Panc1 (cell line): ENCODE measurements around the gene ANKLE2. TPM values are rescaled to one million over a fixed set of nuclear protein-coding genes. Genes with fewer than 3 reads are reported as not detected.

ENCODE experiments used
- ATAC-seq: fragments of 200-7000 bp; cut with Tn5 transposase; 2 replicates; pipeline ENCODE4 v1.9.1; 2020; ENCODE audit warnings: mild to moderate bottlenecking, moderate library complexity
- BruUV-seq: library from RNA; stranded (reverse); fragments of 400-500 nt; replicated peaks from 2 replicates; lab custom pipeline; 2021; lab: Mats Ljungman, UMichigan
- CTCF ChIA-PET: fragments of 300-600 bp; sonication (Branson Sonifier 250); formaldehyde crosslinking; loops from one replicate; lab custom pipeline; 2022; ENCODE audit warnings: antibody characterized with exemption; lab: Charles Lee
- POLR2A ChIA-PET: fragments of 300-600 bp; sonication (Branson Sonifier 250); formaldehyde crosslinking; loops from one replicate; lab custom pipeline; 2022; ENCODE audit warnings: antibody characterized with exemption; lab: Charles Lee
- DNase-seq: peaks from one replicate; pipeline ENCODE4 v3.0.0-alpha.2; 2010; ENCODE audit warnings: low read depth, low spot score
- H3K27ac ChIP-seq: 2 replicates; pipeline ENCODE4 v1.5.1; 2011; ENCODE audit warnings: mild to moderate bottlenecking, low read length, inconsistent platforms
- H3K27me3 ChIP-seq: fragments of 200-500 bp; sonication (Bioruptor generic); 2 replicates; pipeline ENCODE4 v1.6.0; 2014; ENCODE audit warnings: low read length, inconsistent platforms; ENCODE audit not compliant: control insufficient read depth, insufficient read depth
- H3K36me3 ChIP-seq: fragments of 200-500 bp; sonication (Bioruptor generic); 2 replicates; pipeline ENCODE4 v1.5.1; 2014; ENCODE audit warnings: inconsistent platforms, mild to moderate bottlenecking, low read length, moderate library complexity; ENCODE audit not compliant: control insufficient read depth, insufficient read depth
- H3K4me1 ChIP-seq: 2 replicates; pipeline ENCODE4 v1.5.1; 2011; ENCODE audit warnings: inconsistent platforms, mild to moderate bottlenecking, low read length, moderate library complexity; ENCODE audit not compliant: control insufficient read depth, insufficient read depth
- H3K4me3 ChIP-seq, 2 experiments: 2 replicates each; pipeline ENCODE4 v1.5.1; 2011 to 2012; ENCODE audit warnings: low read depth in 2 of 2, low read length in 2 of 2, mild to moderate bottlenecking in 2 of 2, inconsistent platforms in 1 of 2, moderate library complexity in 1 of 2
- H3K9me3 ChIP-seq: fragments of 200-500 bp; sonication (Bioruptor generic); 2 replicates; pipeline ENCODE4 v1.5.1; 2014; ENCODE audit warnings: low read depth, mild to moderate bottlenecking, inconsistent platforms, low read length, moderate library complexity; ENCODE audit not compliant: control insufficient read depth, insufficient read depth
- POLR2AphosphoS5 ChIP-seq: IDR thresholded peaks from 2 replicates; pipeline ENCODE4 v1.6.1; 2012; ENCODE audit warnings: mild to moderate bottlenecking, low read depth, low read length, moderate library complexity
- SIN3A ChIP-seq: IDR thresholded peaks from 2 replicates; pipeline ENCODE4 v1.6.1; 2012; ENCODE audit warnings: low read depth, mild to moderate bottlenecking, low read length, moderate library complexity, borderline replicate concordance; ENCODE audit not compliant: insufficient read depth
- TCF7L2 ChIP-seq: IDR thresholded peaks from 2 replicates; pipeline ENCODE4 v1.6.1; 2011; ENCODE audit warnings: mild to moderate bottlenecking, low read depth, low read length, inconsistent platforms
- in situ Hi-C: cut with HindIII; loops from 2 replicates; pipeline ENCODE4 v1.10.0; 2016; ENCODE audit warnings: low sequenced_read_pairs, low pct_unique_long_range_greater_than_20kb
- intact Hi-C: fragments of 100-400 bp; cut with micrococcal nuclease; formaldehyde crosslinking; loops from one replicate; pipeline ENCODE4 v1.10.0; 2022; ENCODE audit not compliant: unreplicated experiment
- total RNA-seq: library from RNA; stranded (reverse); gene quantifications from one replicate; pipeline ENCODE4 v1.2.1, GENCODE V29; 2021; ENCODE audit not compliant: unreplicated experiment
- TF ChIP-seq, protein P1 (sequence below), 2 experiments: IDR thresholded peaks; 2 replicates each; pipeline ENCODE4 v1.6.1; 2011 to 2012; ENCODE audit warnings: low read depth in 2 of 2, control low read depth in 1 of 2, low read length in 1 of 2, mild to moderate bottlenecking in 1 of 2, moderate library complexity in 1 of 2; ENCODE audit not compliant: insufficient read depth in 1 of 2
- TF ChIP-seq, protein P2 (sequence below): fragments of 450-650 bp; IDR thresholded peaks from 2 replicates; pipeline ENCODE4 v1.5.1; 2017; ENCODE audit warnings: mild to moderate bottlenecking

Gene ANKLE2
- total RNA-seq, 1 experiment from 2014 or later: 88.7 TPM

DNA sequence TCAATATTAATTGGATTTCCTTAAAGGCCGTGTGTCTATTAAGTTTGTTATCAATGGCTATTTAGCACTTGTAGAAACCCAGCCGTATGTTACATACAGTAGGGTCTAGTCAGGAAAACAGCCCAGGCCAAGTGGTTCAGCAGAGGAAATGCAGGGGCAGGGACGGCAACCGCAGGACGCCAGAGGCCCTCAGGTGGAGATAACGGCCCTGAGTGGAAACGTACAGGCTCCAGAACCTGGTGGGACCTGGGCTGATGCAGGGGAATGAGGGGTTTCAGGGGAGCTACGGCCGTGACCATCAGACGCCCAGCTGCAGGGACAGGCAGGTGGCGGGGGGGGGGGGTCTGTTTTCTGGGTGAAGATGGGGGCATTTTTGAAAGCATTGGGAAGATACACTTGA, 3.7 kb upstream of the ANKLE2 start:
- POLR2A ChIA-PET: no interaction called here
- BruUV-seq: no TSS peak
- no peak overlapping the region for H3K4me3 ChIP-seq

GRCh38 chr12:132764231-132764630, 2.6 kb upstream of the ANKLE2 start:
- Histone ChIP-seq H3K4me1 (no peaks in the 10 kb centered on the region; the same call in 1 of the 2 replicates), H3K4me3 (no peak overlapping the region), H3K27me3 (no peaks in the 10 kb centered on the region), H3K9me3 (no peaks in the 10 kb centered on the region), H3K36me3 (peaks cover 5% of the 10 kb centered on the region), H3K27ac (no peak overlapping the region)
- TSS peak; percentile 32 for BruUV-seq
- TF ChIP-seq SIN3A: no peak
- TF ChIP-seq, protein P1, sequence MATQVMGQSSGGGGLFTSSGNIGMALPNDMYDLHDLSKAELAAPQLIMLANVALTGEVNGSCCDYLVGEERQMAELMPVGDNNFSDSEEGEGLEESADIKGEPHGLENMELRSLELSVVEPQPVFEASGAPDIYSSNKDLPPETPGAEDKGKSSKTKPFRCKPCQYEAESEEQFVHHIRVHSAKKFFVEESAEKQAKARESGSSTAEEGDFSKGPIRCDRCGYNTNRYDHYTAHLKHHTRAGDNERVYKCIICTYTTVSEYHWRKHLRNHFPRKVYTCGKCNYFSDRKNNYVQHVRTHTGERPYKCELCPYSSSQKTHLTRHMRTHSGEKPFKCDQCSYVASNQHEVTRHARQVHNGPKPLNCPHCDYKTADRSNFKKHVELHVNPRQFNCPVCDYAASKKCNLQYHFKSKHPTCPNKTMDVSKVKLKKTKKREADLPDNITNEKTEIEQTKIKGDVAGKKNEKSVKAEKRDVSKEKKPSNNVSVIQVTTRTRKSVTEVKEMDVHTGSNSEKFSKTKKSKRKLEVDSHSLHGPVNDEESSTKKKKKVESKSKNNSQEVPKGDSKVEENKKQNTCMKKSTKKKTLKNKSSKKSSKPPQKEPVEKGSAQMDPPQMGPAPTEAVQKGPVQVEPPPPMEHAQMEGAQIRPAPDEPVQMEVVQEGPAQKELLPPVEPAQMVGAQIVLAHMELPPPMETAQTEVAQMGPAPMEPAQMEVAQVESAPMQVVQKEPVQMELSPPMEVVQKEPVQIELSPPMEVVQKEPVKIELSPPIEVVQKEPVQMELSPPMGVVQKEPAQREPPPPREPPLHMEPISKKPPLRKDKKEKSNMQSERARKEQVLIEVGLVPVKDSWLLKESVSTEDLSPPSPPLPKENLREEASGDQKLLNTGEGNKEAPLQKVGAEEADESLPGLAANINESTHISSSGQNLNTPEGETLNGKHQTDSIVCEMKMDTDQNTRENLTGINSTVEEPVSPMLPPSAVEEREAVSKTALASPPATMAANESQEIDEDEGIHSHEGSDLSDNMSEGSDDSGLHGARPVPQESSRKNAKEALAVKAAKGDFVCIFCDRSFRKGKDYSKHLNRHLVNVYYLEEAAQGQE (IDR thresholded peaks at IDR 0.05; ENCODE audit: insufficient read depth in 1 of 2, low read depth in 2 of 2, low read length in 1 of 2): no peak
- TF ChIP-seq, protein P2, sequence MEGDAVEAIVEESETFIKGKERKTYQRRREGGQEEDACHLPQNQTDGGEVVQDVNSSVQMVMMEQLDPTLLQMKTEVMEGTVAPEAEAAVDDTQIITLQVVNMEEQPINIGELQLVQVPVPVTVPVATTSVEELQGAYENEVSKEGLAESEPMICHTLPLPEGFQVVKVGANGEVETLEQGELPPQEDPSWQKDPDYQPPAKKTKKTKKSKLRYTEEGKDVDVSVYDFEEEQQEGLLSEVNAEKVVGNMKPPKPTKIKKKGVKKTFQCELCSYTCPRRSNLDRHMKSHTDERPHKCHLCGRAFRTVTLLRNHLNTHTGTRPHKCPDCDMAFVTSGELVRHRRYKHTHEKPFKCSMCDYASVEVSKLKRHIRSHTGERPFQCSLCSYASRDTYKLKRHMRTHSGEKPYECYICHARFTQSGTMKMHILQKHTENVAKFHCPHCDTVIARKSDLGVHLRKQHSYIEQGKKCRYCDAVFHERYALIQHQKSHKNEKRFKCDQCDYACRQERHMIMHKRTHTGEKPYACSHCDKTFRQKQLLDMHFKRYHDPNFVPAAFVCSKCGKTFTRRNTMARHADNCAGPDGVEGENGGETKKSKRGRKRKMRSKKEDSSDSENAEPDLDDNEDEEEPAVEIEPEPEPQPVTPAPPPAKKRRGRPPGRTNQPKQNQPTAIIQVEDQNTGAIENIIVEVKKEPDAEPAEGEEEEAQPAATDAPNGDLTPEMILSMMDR: no peak
- TF ChIP-seq POLR2AphosphoS5: no peak
- no peak for TF ChIP-seq TCF7L2
- in situ Hi-C loops: no loop called here
- CTCF ChIA-PET: interaction anchor here (0.6 kb wide), 1 partner anchor 12 kb away, joined by 3 read pairs; no protein-coding TSS in a partner anchor
- intact Hi-C loops: no loop called here
- POLR2A ChIA-PET: no interaction called here
- DNase-seq (no peak), ATAC-seq (no peak)

More for the DNA sequence above, 3.7 kb upstream of the ANKLE2 start:
- Histone ChIP-seq H3K36me3 (peaks cover 3% of the 10 kb centered on the region; the same call in 1 of the 2 replicates), H3K4me1 (no peaks in the 10 kb centered on the region), H3K27ac (no peak overlapping the region), H3K9me3 (no peaks in the 10 kb centered on the region), H3K27me3 (no peaks in the 10 kb centered on the region)
- intact Hi-C loops: no loop called here
- CTCF ChIA-PET: no interaction called here
- TF ChIP-seq POLR2AphosphoS5: no peak
- TF ChIP-seq, protein P2: no peak
- TF ChIP-seq TCF7L2: no peak
- TF ChIP-seq, protein P1 (IDR thresholded peaks at IDR 0.05; ENCODE audit: insufficient read depth in 1 of 2, low read depth in 2 of 2, low read length in 1 of 2): no peak
- TF ChIP-seq SIN3A: no peak
- in situ Hi-C loops: no loop called here
- DNase-seq (no peak), ATAC-seq (no peak)
